AG04450 (cell line): ENCODE results near the gene DERA. TPM values are rescaled to one million over a fixed set of nuclear protein-coding genes. Genes with fewer than 3 reads are reported as not detected.

Experiments used
- CTCF ChIA-PET: fragments of 300-600, 350-600 bp; formaldehyde crosslinking; extraction: SDS; loops from one replicate; lab custom pipeline; 2022; ENCODE audit warnings: antibody characterized with exemption, inconsistent platforms; lab: Charles Lee
- POLR2A ChIA-PET: fragments of 350-600 bp; formaldehyde crosslinking; extraction: SDS; loops from one replicate; lab custom pipeline; 2021; ENCODE audit warnings: antibody characterized with exemption, inconsistent platforms; lab: Yijun Ruan, JAX
- DNase-seq: peaks from one replicate; pipeline ENCODE4 v3.0.0-alpha.2; 2011; ENCODE audit warnings: low read depth, low spot score
- H3K27ac ChIP-seq: one replicate; pipeline ENCODE4 v1.5.1; 2012; ENCODE audit warnings: low read depth, low read length, control low read depth
- H3K27me3 ChIP-seq: one replicate; pipeline ENCODE4 v1.6.0; 2012; ENCODE audit warnings: low read length; ENCODE audit not compliant: control insufficient read depth, insufficient read depth
- H3K4me3 ChIP-seq: 2 replicates; pipeline ENCODE4 v1.5.1; 2011; ENCODE audit warnings: mild to moderate bottlenecking, low read depth, low read length, control low read depth
- H3K9me3 ChIP-seq: 2 replicates; pipeline ENCODE4 v1.5.1; 2012; ENCODE audit warnings: low read length; ENCODE audit not compliant: control insufficient read depth, insufficient read depth
- CTCF ChIP-seq: IDR thresholded peaks from 2 replicates; pipeline ENCODE4 v1.5.1; 2011; ENCODE audit warnings: low read depth, low read length, control low read depth, inconsistent platforms
- polyA plus RNA-seq: library from polyadenylated mRNA; depleted of rRNA; stranded (reverse); fragments of >200 nt; gene quantifications from 2 replicates; pipeline ENCODE4 v1.2.3, GENCODE V29; 2011

Gene DERA
- polyA plus RNA-seq, 1 experiment = 44.3 TPM

- no peak overlapping the region for H3K4me3 ChIP-seq
- ChIA-PET POLR2A (no interaction called here), CTCF (no interaction called here)
- H3K9me3 ChIP-seq = no peaks in the 10 kb centered on the region
- no peak overlapping the region for H3K27ac ChIP-seq
- DNase-seq = no peak
- no peak for TF ChIP-seq CTCF
- no peaks in the 10 kb centered on the region for H3K27me3 ChIP-seq
Observed at GRCh38 chr12:15955281-15955680, 44.1 kb downstream of the DERA start.

GRCh38 chr12:15956010-15956409 lies 44.9 kb downstream of the DERA start:
- no peak overlapping the region for H3K27ac ChIP-seq
- CTCF ChIA-PET = no interaction called here
- no peaks in the 10 kb centered on the region for H3K27me3 ChIP-seq
- DNase-seq = no peak
- POLR2A ChIA-PET = no interaction called here
- TF ChIP-seq CTCF = no peak
- H3K9me3 ChIP-seq = no peaks in the 10 kb centered on the region
- no peak overlapping the region for H3K4me3 ChIP-seq

GRCh38 chr12:15956413-15957185 lies 45.5 kb downstream of the DERA start:
- no peaks in the 10 kb centered on the region for H3K27me3 ChIP-seq
- no peak overlapping the region for H3K4me3 ChIP-seq
- H3K9me3 ChIP-seq = no peaks in the 10 kb centered on the region
- no peak for TF ChIP-seq CTCF
- CTCF ChIA-PET = no interaction called here
- no peak for DNase-seq
- POLR2A ChIA-PET = no interaction called here
- H3K27ac ChIP-seq = no peak overlapping the region

- ChIA-PET CTCF (interaction anchor here (0.5 to 1.0 kb wide), 2 partner anchors 65 to 347 kb away, joined by 3 read pairs; no protein-coding TSS in a partner anchor), POLR2A (no interaction called here)
- Histone ChIP-seq H3K9me3 (no peaks in the 10 kb centered on the region), H3K4me3 (no peak overlapping the region), H3K27me3 (no peaks in the 10 kb centered on the region), H3K27ac (no peak overlapping the region)
- no peak for DNase-seq
- TF ChIP-seq CTCF = no peak
Observed at GRCh38 chr12:15962760-15963159, 51.6 kb downstream of the DERA start.

GRCh38 chr12:15963271-15963670 lies 52.1 kb downstream of the DERA start:
- no peak for DNase-seq
- CTCF ChIA-PET = interaction anchor here (0.8 to 1.0 kb wide), 2 partner anchors 19 to 66 kb away, joined by 3 read pairs; no protein-coding TSS in a partner anchor
- Histone ChIP-seq H3K27ac (no peak overlapping the region), H3K4me3 (no peak overlapping the region), H3K27me3 (no peaks in the 10 kb centered on the region), H3K9me3 (no peaks in the 10 kb centered on the region)
- POLR2A ChIA-PET = no interaction called here
- TF ChIP-seq CTCF = no peak
